Neural progenitor cell (in vitro differentiated cells): ENCODE measurements around the gene RPN2. TPM values are rescaled to one million over a fixed set of nuclear protein-coding genes. Genes with fewer than 3 reads are reported as not detected.

Experiments used
- DNase-seq: peaks from one replicate; pipeline ENCODE4 v3.0.0-alpha.2; 2016; ENCODE audit warnings: low spot score
- H2AFZ ChIP-seq: fragments of 200-600 bp; sonication (generic); replicated peaks from 2 replicates; pipeline ENCODE4 v1.6.1; 2016; ENCODE audit warnings: antibody characterized with exemption
- H3F3A ChIP-seq: fragments of 200-600 bp; sonication (generic); 2 replicates; pipeline ENCODE4 v1.6.1; 2016; ENCODE audit warnings: antibody characterized with exemption, low read depth
- H3K27ac ChIP-seq: fragments of 200-600 bp; sonication (generic); 2 replicates; pipeline ENCODE4 v1.5.1; 2016; ENCODE audit warnings: mild to moderate bottlenecking
- H3K27me3 ChIP-seq: fragments of 200-600 bp; sonication (generic); 2 replicates; pipeline ENCODE4 v1.6.1; 2016; ENCODE audit warnings: mild to moderate bottlenecking, moderate library complexity
- H3K36me3 ChIP-seq: fragments of 200-600 bp; sonication (generic); 2 replicates; pipeline ENCODE4 v1.5.1; 2016
- H3K4me1 ChIP-seq: fragments of 200-600 bp; sonication (generic); 2 replicates; pipeline ENCODE4 v1.6.1; 2016; ENCODE audit warnings: mixed run types
- H3K4me2 ChIP-seq: fragments of 200-600 bp; sonication (generic); 2 replicates; pipeline ENCODE4 v1.6.1; 2016
- H3K4me3 ChIP-seq: fragments of 200-600 bp; sonication (generic); 2 replicates; pipeline ENCODE4 v1.5.1; 2016
- H3K79me2 ChIP-seq: fragments of 200-600 bp; sonication (generic); 2 replicates; pipeline ENCODE4 v1.6.1; 2016; ENCODE audit warnings: low read depth
- H3K9ac ChIP-seq: fragments of 200-600 bp; sonication (generic); 2 replicates; pipeline ENCODE4 v1.6.1; 2016
- H3K9me3 ChIP-seq: fragments of 200-600 bp; sonication (generic); 2 replicates; pipeline ENCODE4 v1.5.1; 2016; ENCODE audit warnings: low read depth
- H4K20me1 ChIP-seq: fragments of 200-600 bp; sonication (generic); 2 replicates; pipeline ENCODE4 v1.6.1; 2016; ENCODE audit warnings: low read depth
- H3K27ac Mint-ChIP-seq: 3 replicates; pipeline ENCODE4 v1.8.0; 2021; ENCODE audit warnings: mixed read lengths
- H3K27me3 Mint-ChIP-seq: 2 replicates; pipeline ENCODE4 v1.8.0; 2022; ENCODE audit warnings: low read depth, mild to moderate bottlenecking, inconsistent platforms, moderate library complexity, mixed read lengths; ENCODE audit not compliant: insufficient read depth
- H3K36me3 Mint-ChIP-seq: 3 replicates; pipeline ENCODE4 v1.8.0; 2021; ENCODE audit warnings: mixed read lengths
- H3K4me1 Mint-ChIP-seq: 3 replicates; pipeline ENCODE4 v1.8.0; 2021; ENCODE audit warnings: mixed read lengths
- H3K4me3 Mint-ChIP-seq: 3 replicates; pipeline ENCODE4 v1.8.0; 2021; ENCODE audit warnings: mild to moderate bottlenecking, moderate library complexity, mixed read lengths
- H3K9me3 Mint-ChIP-seq: 3 replicates; pipeline ENCODE4 v1.8.0; 2020; ENCODE audit warnings: mixed read lengths
- EZH2 ChIP-seq: fragments of 200-600 bp; sonication (generic); IDR thresholded peaks from 2 replicates; pipeline ENCODE4 v1.6.1; 2017; ENCODE audit warnings: antibody characterized with exemption, mild to moderate bottlenecking, moderate library complexity
- EZH2phosphoT487 ChIP-seq: fragments of 200-600 bp; sonication (generic); IDR thresholded peaks from 2 replicates; pipeline ENCODE4 v1.6.1; 2017; ENCODE audit warnings: antibody characterized with exemption
- total RNA-seq: library from RNA; depleted of rRNA; stranded (reverse); fragments of >200 nt; gene quantifications from 2 replicates; pipeline ENCODE4 v1.2.3, GENCODE V29; 2015; ENCODE audit warnings: low replicate concordance
- TF ChIP-seq, protein P1 (sequence below): fragments of 200-600 bp; sonication (generic); IDR thresholded peaks from 2 replicates; pipeline ENCODE4 v1.5.1; 2017; ENCODE audit warnings: antibody characterized with exemption, mild to moderate bottlenecking

Gene RPN2
- total RNA-seq, 1 donor from 2014 or later, result 249 TPM

- Histone ChIP-seq H3K4me3 (no peak overlapping the region), H3K9me3 (no peaks in the 10 kb centered on the region), H3K4me1 (no peaks in the 10 kb centered on the region), H3K27me3 (no peaks in the 10 kb centered on the region), H2AFZ (no peak overlapping the region), H3F3A (peaks cover 5% of the 10 kb centered on the region), H3K27ac (no peak overlapping the region), H3K4me2 (no peak overlapping the region), H3K36me3 (no peaks in the 10 kb centered on the region), H3K9ac (no peak overlapping the region), H3K79me2 (no peaks in the 10 kb centered on the region), H4K20me1 (no peaks in the 10 kb centered on the region)
- DNase-seq, result no peak
- TF ChIP-seq, protein P1, sequence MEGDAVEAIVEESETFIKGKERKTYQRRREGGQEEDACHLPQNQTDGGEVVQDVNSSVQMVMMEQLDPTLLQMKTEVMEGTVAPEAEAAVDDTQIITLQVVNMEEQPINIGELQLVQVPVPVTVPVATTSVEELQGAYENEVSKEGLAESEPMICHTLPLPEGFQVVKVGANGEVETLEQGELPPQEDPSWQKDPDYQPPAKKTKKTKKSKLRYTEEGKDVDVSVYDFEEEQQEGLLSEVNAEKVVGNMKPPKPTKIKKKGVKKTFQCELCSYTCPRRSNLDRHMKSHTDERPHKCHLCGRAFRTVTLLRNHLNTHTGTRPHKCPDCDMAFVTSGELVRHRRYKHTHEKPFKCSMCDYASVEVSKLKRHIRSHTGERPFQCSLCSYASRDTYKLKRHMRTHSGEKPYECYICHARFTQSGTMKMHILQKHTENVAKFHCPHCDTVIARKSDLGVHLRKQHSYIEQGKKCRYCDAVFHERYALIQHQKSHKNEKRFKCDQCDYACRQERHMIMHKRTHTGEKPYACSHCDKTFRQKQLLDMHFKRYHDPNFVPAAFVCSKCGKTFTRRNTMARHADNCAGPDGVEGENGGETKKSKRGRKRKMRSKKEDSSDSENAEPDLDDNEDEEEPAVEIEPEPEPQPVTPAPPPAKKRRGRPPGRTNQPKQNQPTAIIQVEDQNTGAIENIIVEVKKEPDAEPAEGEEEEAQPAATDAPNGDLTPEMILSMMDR, result no peak
- TF ChIP-seq EZH2 (no peak), EZH2phosphoT487 (no peak)
- no peaks in the 10 kb centered on the region for H3K36me3 Mint-ChIP-seq
- H3K27ac Mint-ChIP-seq, result no peak overlapping the region
- H3K4me3 Mint-ChIP-seq, result no peak overlapping the region
- H3K4me1 Mint-ChIP-seq, result peaks cover 8% of the 10 kb centered on the region
- H3K27me3 Mint-ChIP-seq, result peaks cover 9% of the 10 kb centered on the region
- H3K9me3 Mint-ChIP-seq, result no peaks in the 10 kb centered on the region
Observed at GRCh38 chr20:37161830-37162549, 17.1 kb upstream of the RPN2 start.

DNA sequence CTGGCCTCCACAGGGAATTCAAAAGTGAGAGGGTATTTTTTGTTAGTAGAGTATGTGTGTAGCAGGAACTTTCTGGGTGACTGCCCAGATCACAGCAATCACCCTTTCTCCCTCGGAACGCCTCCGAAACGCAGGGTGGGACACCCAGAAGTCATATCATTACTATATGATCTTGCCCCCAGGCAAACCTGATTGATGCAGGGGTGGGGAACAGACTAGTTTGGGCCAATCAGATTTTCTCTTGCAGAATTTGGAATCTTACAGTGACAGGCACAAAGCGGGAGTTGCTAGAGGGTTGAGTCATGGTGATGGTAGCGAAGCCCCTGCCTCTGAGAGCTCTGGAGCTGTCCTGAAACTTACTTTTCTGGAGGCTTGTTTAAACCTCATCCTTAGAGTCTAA lies 16.5 kb upstream of the RPN2 start:
- H3K4me3 ChIP-seq, result no peak overlapping the region

DNA sequence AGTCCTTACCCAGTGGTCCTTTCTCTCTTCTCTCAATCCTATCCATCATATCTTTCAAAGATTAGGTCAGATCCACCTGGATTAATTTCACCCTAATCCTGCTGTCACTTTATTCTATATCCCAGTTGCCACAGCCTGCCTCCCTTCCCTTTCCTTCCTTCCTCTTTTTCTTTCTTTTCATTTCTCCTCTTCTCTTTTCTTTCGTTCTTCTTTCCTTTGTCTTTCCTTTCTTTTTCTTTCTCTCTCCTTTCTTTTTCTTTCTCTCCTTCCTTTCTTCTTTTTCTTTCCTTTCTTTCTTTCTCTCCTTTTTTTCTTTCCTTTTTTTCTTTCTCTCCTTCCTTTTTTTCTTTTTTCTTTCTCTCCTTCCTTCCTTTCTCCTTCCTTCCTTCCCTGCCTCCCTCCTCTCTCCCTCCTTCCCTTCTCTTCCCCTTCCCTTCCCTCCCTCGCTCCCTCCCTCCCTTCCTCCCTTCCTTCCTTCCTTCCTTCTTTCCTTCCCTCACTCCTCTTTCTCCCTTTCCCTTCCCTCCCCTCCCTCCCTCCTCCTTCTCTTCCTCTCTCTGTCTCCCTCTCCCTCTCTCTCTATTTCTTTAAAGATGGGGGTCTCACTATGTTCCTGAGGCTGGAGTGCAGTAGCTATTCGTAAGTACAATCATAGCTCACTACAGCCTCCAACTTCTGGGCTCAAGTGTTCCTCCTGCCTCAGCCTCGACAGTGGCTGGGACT lies 15.1 kb upstream of the RPN2 start:
- no peaks in the 10 kb centered on the region for H3K27me3 ChIP-seq
- no peaks in the 10 kb centered on the region for H3K9me3 ChIP-seq
- H4K20me1 ChIP-seq, result no peaks in the 10 kb centered on the region
- H3K79me2 ChIP-seq, result no peaks in the 10 kb centered on the region
- Mint-ChIP-seq H3K4me3 (no peak overlapping the region), H3K27ac (no peak overlapping the region), H3K4me1 (peaks cover 8% of the 10 kb centered on the region), H3K9me3 (no peaks in the 10 kb centered on the region), H3K27me3 (peaks cover 9% of the 10 kb centered on the region), H3K36me3 (no peaks in the 10 kb centered on the region)
- no peaks in the 10 kb centered on the region for H3K4me1 ChIP-seq
- no peak overlapping the region for H2AFZ ChIP-seq
- TF ChIP-seq, protein P1, result no peak
- TF ChIP-seq EZH2phosphoT487, result no peak
- TF ChIP-seq EZH2, result no peak
- H3K4me2 ChIP-seq, result no peak overlapping the region
- DNase-seq, result no peak
- peaks cover 5% of the 10 kb centered on the region for H3F3A ChIP-seq
- H3K27ac ChIP-seq, result no peak overlapping the region
- H3K9ac ChIP-seq, result no peak overlapping the region
- H3K4me3 ChIP-seq, result no peak overlapping the region
- H3K36me3 ChIP-seq, result no peaks in the 10 kb centered on the region

More for the DNA sequence above, 16.5 kb upstream of the RPN2 start:
- no peak overlapping the region for H3K27ac ChIP-seq
- H3K27me3 ChIP-seq, result no peaks in the 10 kb centered on the region
- Mint-ChIP-seq H3K4me3 (no peak overlapping the region), H3K27me3 (peaks cover 9% of the 10 kb centered on the region), H3K9me3 (no peaks in the 10 kb centered on the region), H3K4me1 (peaks cover 8% of the 10 kb centered on the region), H3K36me3 (no peaks in the 10 kb centered on the region), H3K27ac (peak overlapping the region; percentile 24)
- H3F3A ChIP-seq, result peaks cover 5% of the 10 kb centered on the region
- no peaks in the 10 kb centered on the region for H3K4me1 ChIP-seq
- H4K20me1 ChIP-seq, result no peaks in the 10 kb centered on the region
- H3K4me2 ChIP-seq, result no peak overlapping the region
- DNase-seq, result no peak
- no peaks in the 10 kb centered on the region for H3K36me3 ChIP-seq
- no peaks in the 10 kb centered on the region for H3K9me3 ChIP-seq
- no peak overlapping the region for H3K9ac ChIP-seq
- TF ChIP-seq, protein P1, result no peak
- no peak for TF ChIP-seq EZH2phosphoT487
- TF ChIP-seq EZH2, result no peak
- no peak overlapping the region for H2AFZ ChIP-seq
- no peaks in the 10 kb centered on the region for H3K79me2 ChIP-seq
